ENCODE data around the gene TMCC2.

DNA sequence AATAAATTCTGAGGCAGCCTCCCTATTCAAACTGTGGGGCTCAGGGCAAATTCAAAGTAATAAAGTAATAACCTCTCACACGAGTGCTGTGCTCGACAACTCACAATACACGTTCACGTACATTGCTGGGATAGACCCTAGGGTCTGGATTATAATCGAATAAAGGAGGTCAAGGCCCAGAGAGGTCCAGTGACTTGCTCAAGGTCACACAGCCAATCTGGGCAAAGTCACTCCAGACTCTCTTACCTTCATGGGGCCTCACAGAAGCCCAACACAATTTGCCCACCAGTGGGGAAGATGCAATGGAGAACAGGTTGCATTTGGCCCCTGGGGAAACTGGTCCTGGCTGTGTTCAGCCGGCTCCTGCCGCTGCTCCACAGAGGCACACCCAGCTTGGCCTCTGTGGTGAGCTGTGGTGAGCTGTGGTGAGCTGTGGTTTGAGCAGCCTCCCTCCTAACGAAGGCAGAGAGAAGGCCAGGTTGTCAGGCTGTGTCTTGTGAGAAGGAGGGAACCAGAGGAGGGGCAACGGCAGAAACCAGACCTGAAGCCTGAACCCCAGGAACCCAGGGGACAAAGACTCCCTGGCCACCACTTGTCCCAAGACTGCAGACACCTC lies 58.7 kb downstream of the TMCC2 start:
- TF ChIP-seq EGR1 (IDR thresholded peaks at IDR 0.05) = no peak
- TF ChIP-seq EP300 (IDR thresholded peaks at IDR 0.05; ENCODE audit: borderline replicate concordance) = no peak
- TF ChIP-seq REST (IDR thresholded peaks at IDR 0.05; ENCODE audit: low read depth) = no peak
- no peak for TF ChIP-seq TAF1 (IDR thresholded peaks at IDR 0.05; ENCODE audit: low read depth)
- TF ChIP-seq FOXM1 (IDR thresholded peaks at IDR 0.05; ENCODE audit: borderline replicate concordance, low read depth) = no peak
- no peak for TF ChIP-seq RAD21 (IDR thresholded peaks at IDR 0.05; ENCODE audit: low read depth)

Data from Ishikawa (cell line).